GM12873 (cell line): ENCODE data around the gene CAMTA1.

Experiments
- CTCF ChIP-seq: IDR thresholded peaks from 2 replicates; pipeline ENCODE4 v1.5.1; 2012; ENCODE audit warnings: low read depth, mild to moderate bottlenecking, moderate library complexity, low read length, control low read depth; ENCODE audit not compliant: insufficient read depth; ENCODE audit errors: missing control alignments

The CAMTA1 gene

GRCh38 chr1:7669559-7670311 is 884.5 kb downstream of the CAMTA1 start:
- TF ChIP-seq CTCF: peak; percentile 91

GRCh38 chr1:7670334-7671145 is 885.3 kb downstream of the CAMTA1 start:
- TF ChIP-seq CTCF: no peak

DNA sequence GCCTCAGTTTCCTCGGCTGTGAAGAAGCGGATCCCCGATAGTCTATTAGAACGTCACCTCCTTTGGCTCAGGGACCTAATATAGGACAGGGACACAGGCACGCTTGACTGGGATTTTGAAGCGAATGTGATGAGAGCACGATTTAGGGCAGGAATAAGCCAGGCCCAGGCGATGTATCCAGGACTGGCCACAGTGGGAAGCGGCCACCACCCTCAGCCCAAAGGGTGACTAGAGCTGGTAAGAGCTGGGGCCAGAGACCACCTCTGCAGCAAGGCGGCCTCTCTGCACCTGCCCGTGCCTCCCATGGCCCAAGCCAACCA is 885.9 kb downstream of the CAMTA1 start:
- no peak for TF ChIP-seq CTCF

GRCh38 chr1:7671676-7672075 is 886.4 kb downstream of the CAMTA1 start:
- TF ChIP-seq CTCF: no peak

DNA sequence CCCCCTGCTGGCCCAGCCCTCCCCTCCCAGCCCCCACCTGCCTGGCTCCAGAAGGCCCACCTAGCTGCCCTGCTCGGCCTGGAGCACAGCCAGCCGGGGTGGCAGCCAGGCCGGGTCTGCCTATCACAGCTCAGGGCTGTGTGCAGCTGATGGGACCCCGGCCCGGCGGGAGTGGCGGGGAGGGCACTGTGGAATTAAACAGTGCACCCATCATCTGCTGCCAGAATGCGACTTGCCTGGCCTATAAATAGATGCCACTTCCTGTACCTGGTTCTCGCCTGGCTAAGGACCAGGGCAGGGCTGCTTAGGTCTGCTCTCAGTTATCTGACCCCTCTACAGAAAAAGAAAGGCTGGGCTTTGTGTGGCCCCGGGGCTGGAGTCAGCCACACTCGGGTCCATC is 887.6 kb downstream of the CAMTA1 start:
- TF ChIP-seq CTCF: no peak

DNA sequence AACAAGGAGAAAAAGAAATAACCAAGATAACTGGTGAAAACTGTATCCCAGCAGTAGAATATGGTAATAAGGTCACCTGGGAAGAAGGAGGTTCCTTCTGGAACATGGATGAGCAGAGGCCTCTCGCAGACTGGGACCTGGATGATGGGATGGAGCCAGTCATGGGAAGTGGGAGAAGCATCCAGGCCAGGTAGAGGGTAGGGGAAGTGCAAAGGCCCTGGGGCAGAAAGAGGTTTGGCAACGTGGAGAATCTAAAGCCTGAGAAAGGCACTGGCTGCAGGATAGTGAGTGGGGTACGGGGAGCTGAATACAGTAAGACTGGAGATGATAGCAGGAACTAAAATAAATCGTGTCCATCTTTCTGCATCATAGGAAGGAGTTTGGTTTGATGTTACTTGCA is 889.7 kb downstream of the CAMTA1 start:
- TF ChIP-seq CTCF: no peak

DNA sequence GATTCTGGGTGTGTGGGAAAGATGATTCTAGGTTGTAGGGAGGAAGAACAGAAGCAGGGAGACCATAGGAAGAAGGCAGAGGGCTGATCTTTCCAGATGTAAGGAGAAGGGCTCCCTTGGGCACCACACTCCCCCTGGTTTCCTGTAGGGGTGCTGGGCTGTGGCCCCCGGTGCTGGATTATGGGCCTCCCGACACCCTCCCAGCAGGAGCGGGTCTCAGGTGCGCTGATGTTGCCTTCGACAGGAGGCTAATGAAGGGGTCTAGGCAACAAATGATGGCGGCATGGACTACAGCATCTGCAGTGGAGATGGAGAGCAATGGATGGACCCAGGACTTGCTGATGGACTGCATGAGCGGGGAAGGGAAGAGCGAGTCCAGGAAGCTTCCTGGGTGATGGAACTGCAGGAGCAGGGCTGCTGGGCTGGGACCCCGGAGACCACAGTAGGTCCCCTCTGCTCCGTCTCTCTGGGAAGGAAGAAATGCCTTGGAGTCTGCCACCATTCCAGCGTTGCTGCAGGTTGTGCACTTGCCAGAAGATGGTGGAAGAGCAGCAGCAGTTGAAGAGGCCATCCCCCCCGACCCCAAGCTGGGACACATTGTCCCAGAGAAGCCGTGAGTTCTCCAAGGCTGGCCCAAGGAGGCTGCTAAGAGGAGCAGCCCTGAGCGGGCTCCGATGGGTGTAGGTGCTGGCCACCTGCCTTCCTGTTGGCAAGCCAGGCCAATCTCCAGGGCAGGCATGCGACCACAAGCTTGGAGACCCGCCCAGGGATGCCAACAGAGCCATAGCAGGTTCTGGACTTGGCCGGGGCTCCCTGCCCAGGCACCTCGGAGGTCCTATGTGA is 890.4 kb downstream of the CAMTA1 start:
- TF ChIP-seq CTCF: no peak
